LHCN-M2 (cell line): ENCODE data around the gene CNTN5. TPM values are rescaled to one million over a fixed set of nuclear protein-coding genes. Genes with fewer than 3 reads are reported as not detected.

ENCODE experiments used
- DNase-seq: peaks from one replicate; pipeline ENCODE4 v3.0.0-alpha.2; 2012; ENCODE audit warnings: low read depth
- total RNA-seq: library from RNA; depleted of rRNA; stranded (reverse); fragments of >200 nt; gene quantifications from 2 replicates; pipeline ENCODE4 v1.2.3, GENCODE V29; 2014

Gene CNTN5
- total RNA-seq, 1 experiment from 2014 or later = 0.69 TPM

DNA sequence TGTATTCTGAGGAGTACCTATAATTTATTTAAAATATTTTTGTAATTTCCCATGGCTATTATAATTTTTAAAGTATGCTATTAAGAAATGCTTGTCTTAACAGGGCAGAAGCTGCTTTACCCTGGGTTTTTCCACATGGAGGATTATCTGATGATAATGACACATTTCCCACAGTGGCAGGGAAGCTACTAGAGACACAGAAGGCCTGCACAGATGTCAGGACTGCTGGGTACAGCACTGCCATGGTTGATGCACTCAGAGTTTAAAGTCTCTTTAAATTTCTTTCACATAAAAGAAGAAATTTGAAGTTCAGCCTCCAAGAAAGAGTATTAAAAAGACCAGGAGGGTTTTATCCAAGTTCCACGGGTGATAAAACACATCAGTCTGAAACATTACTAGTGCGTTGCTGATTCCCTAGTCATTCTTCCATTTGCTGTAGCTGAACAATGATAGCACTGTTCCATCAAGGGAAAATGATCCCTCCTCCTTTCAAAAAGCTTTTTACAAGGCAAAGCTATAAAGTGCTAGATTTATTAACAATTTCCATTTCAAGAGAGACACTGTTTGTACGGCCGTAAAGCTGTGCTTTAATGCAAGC is 363.0 kb downstream of the CNTN5 start:
- DNase-seq = no peak

GRCh38 chr11:99391245-99391644 is 370.5 kb downstream of the CNTN5 start:
- DNase-seq = no peak

- no peak for DNase-seq
These were observed 385.6 kb downstream of the CNTN5 start for GRCh38 chr11:99406345-99406744.

DNA sequence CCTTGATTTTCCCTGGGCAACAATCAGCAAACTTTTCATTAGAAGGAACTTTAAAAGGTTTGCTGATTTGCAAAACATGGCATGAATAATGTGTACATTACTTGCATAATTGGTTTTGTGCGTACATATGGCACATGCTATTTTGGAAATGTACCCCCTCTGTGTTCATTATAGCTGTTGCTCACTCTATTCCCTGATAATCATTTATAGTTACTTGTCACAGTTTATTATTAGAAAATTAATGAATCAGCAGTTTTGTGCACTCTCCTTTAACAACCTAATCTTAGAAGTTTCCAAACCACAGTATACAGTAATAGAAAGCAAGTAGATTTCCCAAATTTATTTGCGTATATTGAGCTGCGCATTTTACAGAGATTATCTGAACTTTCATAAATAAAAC is 389.9 kb downstream of the CNTN5 start:
- no peak for DNase-seq

DNA sequence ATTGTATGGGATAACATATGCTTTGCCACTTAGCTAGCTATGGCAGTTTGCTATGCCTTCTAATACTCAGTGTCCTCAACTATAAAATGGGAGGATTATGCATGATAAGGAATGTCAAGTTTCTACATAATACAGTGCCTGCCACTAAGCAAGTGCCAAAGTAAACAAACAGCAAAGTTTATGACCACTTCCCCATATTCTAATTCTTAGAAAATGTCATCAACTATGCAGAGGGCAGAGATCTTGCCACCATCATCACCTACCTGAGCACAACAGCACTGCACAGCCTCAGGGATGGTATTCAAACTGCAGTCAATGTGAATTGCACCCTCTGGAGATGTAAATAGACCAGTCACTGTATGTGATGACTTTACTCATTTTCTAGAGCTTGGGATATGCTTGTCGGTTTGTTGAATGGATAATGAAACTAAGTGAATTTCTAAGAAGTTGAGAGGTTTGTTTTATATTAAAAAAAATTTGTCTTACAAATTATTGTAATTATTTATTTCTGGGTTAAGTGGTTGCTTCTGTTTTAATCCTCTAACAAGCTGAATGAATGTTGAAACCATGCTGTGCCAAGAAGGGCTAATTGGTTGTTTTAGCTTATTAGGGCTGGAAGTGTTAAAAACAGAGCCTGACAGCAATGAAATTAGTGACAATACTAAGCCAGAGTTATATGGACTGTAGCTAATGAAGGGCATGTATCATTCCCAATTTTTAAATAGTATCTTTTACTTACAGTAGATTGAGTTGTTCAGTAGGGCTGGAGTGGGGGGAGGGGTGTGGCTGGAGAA is 398.4 kb downstream of the CNTN5 start:
- no peak for DNase-seq

GRCh38 chr11:99419991-99420390 is 399.2 kb downstream of the CNTN5 start:
- no peak for DNase-seq

DNA sequence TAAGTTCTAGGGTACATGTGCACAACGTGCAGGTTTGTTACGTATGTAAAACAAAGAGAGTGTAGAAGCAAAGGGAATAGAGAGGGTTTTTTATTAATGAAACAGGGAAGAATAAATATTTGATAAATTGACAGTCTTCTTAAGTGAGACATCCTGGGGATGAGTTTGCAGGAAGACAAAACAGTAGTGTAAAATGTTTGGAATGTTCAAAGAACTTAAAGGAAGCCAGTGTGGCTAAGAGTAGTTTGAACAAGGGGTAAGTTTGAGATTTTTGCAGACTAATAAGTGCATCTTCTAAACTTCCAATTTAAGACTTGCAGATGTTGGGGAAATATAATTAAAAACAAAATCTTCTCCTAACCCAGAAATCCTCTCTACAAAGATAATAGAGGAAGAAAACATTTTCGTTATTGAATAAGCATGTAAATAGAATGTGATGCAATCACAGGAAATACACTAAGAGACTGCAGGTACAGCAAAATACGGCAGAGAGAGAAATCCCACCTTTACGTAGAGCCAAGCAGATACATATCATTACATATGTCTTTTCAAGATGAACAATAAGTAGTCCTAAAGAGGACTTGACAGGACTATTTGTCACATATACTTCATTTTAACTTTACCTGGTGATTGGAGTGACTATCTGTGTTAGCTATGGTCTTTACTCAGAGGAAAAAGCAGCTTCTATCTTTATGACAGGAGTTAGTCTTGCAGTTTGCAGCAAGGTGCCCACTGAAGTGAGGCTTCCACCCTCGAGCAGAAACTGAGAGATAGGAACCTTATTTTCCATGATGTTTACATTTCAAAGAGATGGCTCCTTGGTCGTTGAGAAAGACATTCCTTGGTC is 402.1 kb downstream of the CNTN5 start:
- DNase-seq = no peak

DNA sequence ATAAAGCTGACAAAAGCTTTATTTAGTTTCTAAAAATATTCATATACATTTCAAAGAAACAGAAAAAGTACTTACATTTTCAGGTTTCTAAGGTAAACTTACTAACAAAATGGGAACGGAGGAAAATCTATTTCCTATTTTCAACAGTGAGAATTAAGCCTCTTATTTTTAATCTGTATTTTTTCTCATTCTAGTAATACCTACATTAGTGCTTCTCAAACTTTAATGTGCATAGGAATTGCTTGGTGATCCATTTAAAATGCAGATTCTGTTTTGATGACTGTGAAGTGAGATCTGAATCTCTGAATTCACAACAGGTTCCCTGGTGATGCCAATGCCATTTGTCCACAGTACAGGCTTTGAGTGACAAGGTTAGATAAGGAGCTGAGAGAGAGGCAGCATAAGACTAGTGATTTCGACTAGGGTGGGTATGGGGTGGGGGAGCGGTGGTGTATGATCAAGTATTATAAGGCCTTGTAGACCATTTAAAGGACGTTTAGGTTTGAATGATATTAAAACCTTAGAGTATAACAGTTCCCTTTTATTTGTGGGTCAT is 402.8 kb downstream of the CNTN5 start:
- no peak for DNase-seq

DNA sequence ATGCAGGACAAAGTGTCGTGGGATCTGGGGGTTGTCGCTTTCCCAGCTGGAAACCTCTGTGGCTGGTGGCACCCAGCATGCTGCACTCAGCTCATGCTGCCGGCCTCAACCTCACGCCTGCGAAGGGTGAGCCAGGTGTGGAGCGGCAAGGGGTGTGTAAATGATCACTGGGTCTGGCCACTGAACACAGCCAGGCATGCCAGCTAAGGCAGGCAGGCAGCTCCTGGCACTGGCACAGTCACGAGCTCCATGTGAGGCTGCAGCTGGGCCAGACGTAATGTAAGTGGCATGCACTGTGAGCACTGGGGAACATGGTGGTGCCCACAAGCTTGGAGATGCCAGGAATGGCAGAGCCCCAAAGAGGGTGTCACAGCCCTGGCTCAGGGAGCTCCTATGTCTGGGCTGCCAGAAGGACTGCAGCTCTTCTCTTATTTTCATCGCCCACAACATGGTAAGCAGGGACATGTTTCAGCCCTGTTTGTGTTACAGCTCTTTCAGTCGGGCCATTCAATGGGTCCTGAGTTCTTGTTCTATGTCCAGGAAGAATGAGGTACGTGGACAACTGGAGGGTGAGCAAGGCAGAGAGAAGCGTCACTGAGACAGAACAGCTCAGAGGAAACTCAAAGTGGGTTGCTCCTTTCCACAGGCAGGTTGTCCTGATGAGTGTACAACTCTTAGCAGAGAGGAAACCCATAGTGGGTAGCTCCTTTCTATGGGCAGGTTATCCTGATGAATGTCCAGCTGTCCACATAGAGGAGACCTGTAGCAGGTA is 403.8 kb downstream of the CNTN5 start:
- DNase-seq = no peak

DNA sequence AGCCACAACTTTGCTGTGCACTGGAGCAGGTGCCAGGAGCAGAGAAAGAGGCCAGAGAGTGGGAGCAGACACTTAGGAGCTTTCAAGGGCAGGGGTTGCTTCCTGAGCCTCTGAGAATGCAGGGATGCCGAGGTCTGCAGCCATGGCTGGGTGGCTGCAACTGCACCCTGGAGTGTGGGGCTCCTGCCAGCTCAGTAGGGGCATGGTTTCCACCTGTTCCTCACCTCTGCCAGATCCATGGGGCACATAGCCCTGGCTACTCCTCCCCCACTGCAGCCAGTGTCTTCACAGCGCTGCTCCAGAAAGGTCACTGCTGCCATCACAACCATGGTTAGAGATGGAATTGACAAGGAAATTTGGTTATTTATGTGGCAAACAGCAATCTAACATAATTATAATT is 404.8 kb downstream of the CNTN5 start:
- DNase-seq = no peak

DNA sequence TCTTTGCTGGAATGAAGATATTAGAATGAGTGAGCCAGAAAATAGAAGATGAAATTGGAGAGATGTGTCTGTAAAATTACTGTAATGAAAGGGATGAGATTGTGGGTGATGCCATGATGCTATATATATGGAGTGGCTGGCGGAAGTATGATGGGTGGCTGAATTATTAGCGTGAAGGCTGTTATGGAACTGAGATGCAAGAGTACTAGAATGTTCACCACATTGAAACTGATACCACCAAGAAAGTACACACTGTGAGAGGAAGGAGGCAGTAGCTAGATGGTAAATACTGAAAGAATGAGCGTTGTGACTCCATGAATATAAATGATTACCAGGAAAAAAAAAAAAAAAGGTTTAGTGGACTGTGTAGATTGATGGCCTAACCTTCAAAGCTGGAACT is 411.9 kb downstream of the CNTN5 start:
- no peak for DNase-seq

GRCh38 chr11:99443276-99443675 is 422.5 kb downstream of the CNTN5 start:
- DNase-seq = no peak

GRCh38 chr11:99446400-99446799 is 425.7 kb downstream of the CNTN5 start:
- no peak for DNase-seq

DNA sequence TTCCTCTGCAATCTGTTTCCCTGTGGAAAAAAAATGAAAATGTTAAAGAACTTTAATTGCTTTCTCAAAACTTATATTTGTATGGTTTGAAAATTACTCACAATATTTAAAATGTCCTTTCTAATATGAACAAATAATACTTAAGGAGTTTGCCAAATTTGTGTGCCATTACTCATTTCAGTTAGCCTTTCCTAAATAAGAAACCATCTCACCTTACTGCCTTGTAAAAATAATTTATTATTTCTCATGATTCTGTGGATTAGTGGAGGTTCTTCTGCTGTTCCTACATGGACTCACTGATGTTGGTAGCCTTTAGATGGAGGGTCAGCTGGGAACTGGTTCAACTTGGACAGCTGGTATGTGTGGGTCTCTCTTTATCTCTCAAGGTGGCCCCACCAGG is 428.6 kb downstream of the CNTN5 start:
- no peak for DNase-seq

DNA sequence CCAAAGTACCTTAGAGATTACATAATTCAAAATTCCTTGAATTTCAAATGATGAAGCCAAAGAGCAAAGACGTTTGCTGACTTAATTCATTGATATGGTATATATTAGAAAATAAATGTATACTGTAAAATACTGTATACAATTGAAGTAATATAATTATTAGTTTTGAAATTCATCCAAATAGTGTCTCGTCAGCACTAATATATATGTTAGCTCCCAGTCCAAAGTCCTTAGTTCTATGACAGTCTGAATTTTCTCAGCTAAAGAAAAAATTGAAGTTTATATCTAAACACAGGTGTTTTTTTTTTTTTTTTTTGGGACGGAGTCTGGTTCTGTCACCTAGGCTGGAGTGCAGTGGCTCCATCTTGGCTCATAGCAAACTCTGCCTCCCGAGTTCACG is 431.3 kb downstream of the CNTN5 start:
- no peak for DNase-seq

DNA sequence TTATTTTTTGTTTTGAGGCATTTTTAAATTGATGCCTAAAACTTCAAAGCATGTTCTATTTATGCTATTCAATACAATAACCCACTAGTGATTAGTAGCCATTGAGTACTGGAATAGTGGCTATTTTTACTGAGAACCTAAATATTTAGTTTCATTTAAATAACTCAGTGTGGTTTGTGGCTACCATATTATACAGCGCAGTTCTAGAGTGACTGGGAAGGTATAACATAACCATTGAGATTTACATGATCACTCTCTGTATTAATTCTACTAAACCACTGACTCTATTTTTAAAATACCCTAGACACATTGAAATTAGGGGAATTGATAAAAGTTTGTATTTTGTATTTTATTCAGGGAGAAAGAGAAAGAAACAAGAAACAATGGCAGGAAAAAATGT is 441.2 kb downstream of the CNTN5 start:
- DNase-seq = no peak

- DNase-seq = no peak
These were observed 444.2 kb downstream of the CNTN5 start for GRCh38 chr11:99464985-99465384.

GRCh38 chr11:99489581-99489980 is 468.8 kb downstream of the CNTN5 start:
- DNase-seq = no peak

DNA sequence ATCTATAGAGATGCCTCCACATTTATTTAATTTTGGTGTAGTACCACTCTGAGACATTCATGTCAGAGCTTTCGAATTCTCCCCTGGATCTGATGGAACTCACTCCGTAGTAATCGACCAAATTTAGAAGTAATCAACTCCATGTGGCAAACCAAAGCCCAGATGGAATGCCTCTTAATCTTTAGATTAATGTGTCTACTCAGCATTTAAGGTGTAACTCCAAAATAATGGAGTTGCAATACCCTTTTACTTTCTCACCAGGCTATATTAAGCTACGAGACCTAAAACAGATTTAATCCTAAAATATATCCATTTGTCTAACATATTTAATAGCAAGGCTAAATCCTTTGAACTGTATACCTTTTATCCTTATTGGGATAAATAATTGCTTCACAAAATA is 473.3 kb downstream of the CNTN5 start:
- no peak for DNase-seq

DNA sequence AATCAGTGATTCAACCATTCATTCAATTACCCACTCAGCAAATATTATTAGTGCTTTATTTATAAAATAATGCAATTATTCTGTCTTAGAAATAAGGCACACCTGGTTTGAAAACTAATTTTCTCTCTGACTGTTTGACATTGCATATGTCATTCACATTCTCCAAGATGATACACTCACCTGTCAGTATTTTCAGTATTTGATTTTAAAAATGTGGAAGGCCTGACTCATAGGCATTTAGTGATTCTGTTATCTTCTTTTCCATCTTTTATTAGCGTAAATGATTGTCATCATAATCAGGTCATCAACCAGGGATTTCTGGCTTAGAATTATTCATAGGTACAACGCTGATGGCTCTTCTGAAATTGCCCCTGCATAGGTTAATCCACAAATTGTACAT is 480.9 kb downstream of the CNTN5 start:
- no peak for DNase-seq

- peak; percentile 70 for DNase-seq
These were observed 484.6 kb downstream of the CNTN5 start for GRCh38 chr11:99505316-99505715.
